ENCODE results near the gene PELI1. TPM values are rescaled to one million over a fixed set of nuclear protein-coding genes. Genes with fewer than 3 reads are reported as not detected.

The PELI1 gene
- polyA plus RNA-seq, 1 donor from 2014 or later: 34.9 TPM

DNA sequence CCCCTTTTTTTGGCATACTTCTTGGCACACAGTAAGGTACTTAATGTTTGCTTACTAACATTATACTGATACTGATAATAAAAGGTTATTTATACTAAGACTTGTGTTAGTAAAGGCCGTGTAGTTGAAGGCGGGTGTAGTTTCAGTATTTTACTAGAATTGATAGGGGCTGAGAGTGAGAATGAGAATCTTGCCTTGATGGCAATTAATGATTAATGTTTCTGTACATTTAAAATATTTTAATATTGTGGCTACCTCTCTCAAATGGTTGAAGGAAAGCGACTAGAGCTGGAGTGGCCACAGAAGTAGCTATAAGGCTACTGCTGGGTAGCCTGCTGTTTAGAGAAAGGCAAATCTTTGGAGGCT, 29.3 kb downstream of the PELI1 start:
- Histone ChIP-seq H3K9me3 (ENCODE audit: low read length) (no peaks in the 10 kb centered on the region), H3K4me3 (ENCODE audit: low read length) (no peak overlapping the region), H3K9ac (ENCODE audit: low read length) (no peak overlapping the region), H3K27ac (ENCODE audit: low read length) (no peak overlapping the region), H2AFZ (ENCODE audit: low read depth, low read length) (no peak overlapping the region), H3K9me2 (ENCODE audit: insufficient read depth, low read length) (no peaks in the 10 kb centered on the region), H3K36me3 (ENCODE audit: insufficient read depth, low read length) (no peaks in the 10 kb centered on the region), H3K4me2 (ENCODE audit: low read length) (no peak overlapping the region), H3K27me3 (ENCODE audit: insufficient read depth, low read depth, low read length) (no peaks in the 10 kb centered on the region), H3K79me2 (replicated peaks; ENCODE audit: insufficient read depth, low read length) (peaks cover 57% of the 10 kb centered on the region), H3F3A (ENCODE audit: insufficient read depth, low read length, poor library complexity, severe bottlenecking) (no peaks in the 10 kb centered on the region), H4K20me1 (ENCODE audit: insufficient read depth) (no peaks in the 10 kb centered on the region)
- no peak for TF ChIP-seq RAD21 (conservative IDR thresholded peaks at IDR 0.05)
- TF ChIP-seq, protein P1, sequence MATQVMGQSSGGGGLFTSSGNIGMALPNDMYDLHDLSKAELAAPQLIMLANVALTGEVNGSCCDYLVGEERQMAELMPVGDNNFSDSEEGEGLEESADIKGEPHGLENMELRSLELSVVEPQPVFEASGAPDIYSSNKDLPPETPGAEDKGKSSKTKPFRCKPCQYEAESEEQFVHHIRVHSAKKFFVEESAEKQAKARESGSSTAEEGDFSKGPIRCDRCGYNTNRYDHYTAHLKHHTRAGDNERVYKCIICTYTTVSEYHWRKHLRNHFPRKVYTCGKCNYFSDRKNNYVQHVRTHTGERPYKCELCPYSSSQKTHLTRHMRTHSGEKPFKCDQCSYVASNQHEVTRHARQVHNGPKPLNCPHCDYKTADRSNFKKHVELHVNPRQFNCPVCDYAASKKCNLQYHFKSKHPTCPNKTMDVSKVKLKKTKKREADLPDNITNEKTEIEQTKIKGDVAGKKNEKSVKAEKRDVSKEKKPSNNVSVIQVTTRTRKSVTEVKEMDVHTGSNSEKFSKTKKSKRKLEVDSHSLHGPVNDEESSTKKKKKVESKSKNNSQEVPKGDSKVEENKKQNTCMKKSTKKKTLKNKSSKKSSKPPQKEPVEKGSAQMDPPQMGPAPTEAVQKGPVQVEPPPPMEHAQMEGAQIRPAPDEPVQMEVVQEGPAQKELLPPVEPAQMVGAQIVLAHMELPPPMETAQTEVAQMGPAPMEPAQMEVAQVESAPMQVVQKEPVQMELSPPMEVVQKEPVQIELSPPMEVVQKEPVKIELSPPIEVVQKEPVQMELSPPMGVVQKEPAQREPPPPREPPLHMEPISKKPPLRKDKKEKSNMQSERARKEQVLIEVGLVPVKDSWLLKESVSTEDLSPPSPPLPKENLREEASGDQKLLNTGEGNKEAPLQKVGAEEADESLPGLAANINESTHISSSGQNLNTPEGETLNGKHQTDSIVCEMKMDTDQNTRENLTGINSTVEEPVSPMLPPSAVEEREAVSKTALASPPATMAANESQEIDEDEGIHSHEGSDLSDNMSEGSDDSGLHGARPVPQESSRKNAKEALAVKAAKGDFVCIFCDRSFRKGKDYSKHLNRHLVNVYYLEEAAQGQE (IDR thresholded peaks at IDR 0.05; ENCODE audit: borderline replicate concordance): no peak
- TF ChIP-seq TAF1 (IDR thresholded peaks at IDR 0.05; ENCODE audit: low read depth): no peak

DNA sequence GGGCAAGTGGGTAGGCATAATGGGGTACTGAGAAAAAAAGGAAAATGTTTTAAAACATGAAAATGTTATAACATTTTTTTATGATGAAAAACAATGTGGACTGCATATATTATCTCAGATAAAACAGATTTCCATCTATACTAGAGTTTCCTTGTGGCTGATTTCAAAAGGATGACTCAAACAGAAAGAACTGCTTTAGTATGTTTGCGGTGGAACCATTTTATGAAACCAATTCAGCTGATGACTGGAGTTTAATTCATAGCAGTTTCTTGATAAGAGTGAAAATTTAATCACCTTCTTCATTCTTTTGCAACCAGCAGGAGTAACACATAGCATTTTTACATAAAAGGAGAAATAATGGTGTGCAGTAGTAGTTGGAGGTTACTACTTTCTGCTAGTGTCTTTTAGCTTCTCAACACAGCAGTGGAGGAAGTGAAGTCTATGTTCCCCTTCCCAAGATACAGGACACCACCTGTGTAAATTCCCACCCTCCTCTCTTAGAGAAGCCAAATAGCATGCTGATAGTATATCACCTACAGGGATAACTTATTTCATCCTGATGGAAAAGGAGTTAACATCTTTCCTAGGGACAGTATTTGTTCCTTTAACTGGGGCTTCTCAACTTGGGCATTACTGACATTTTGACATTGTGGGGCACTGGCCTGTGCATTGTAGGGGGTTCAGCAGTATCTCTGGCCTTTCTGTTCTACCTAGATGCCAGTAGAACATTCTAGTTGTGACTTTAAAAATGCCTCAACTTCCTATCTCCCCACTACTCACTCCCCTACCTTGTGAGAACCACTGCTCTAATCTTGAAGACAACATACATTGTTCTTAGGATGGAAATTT, 29.9 kb downstream of the PELI1 start:
- Histone ChIP-seq H3K9me2 (ENCODE audit: insufficient read depth, low read length) (no peaks in the 10 kb centered on the region), H2AFZ (ENCODE audit: low read depth, low read length) (no peak overlapping the region), H3K4me3 (ENCODE audit: low read length) (no peak overlapping the region), H3K36me3 (ENCODE audit: insufficient read depth, low read length) (no peaks in the 10 kb centered on the region), H4K20me1 (ENCODE audit: insufficient read depth) (no peaks in the 10 kb centered on the region), H3K9ac (ENCODE audit: low read length) (no peak overlapping the region), H3F3A (ENCODE audit: insufficient read depth, low read length, poor library complexity, severe bottlenecking) (no peaks in the 10 kb centered on the region), H3K4me2 (ENCODE audit: low read length) (no peak overlapping the region), H3K9me3 (ENCODE audit: low read length) (no peaks in the 10 kb centered on the region), H3K27me3 (ENCODE audit: insufficient read depth, low read depth, low read length) (no peaks in the 10 kb centered on the region), H3K27ac (ENCODE audit: low read length) (no peak overlapping the region), H3K79me2 (replicated peaks; ENCODE audit: insufficient read depth, low read length) (peaks cover 61% of the 10 kb centered on the region)
- no peak for TF ChIP-seq EP300 (conservative IDR thresholded peaks at IDR 0.05; ENCODE audit: poor library complexity, severe bottlenecking)
- no peak for TF ChIP-seq RAD21 (conservative IDR thresholded peaks at IDR 0.05)
- no peak for TF ChIP-seq POLR2AphosphoS5 (IDR thresholded peaks at IDR 0.05)
- TF ChIP-seq EZH2 (IDR thresholded peaks at IDR 0.05; ENCODE audit: borderline replicate concordance, insufficient read depth, low read length, poor library complexity, severe bottlenecking): no peak
- TF ChIP-seq, protein P2, sequence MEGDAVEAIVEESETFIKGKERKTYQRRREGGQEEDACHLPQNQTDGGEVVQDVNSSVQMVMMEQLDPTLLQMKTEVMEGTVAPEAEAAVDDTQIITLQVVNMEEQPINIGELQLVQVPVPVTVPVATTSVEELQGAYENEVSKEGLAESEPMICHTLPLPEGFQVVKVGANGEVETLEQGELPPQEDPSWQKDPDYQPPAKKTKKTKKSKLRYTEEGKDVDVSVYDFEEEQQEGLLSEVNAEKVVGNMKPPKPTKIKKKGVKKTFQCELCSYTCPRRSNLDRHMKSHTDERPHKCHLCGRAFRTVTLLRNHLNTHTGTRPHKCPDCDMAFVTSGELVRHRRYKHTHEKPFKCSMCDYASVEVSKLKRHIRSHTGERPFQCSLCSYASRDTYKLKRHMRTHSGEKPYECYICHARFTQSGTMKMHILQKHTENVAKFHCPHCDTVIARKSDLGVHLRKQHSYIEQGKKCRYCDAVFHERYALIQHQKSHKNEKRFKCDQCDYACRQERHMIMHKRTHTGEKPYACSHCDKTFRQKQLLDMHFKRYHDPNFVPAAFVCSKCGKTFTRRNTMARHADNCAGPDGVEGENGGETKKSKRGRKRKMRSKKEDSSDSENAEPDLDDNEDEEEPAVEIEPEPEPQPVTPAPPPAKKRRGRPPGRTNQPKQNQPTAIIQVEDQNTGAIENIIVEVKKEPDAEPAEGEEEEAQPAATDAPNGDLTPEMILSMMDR (IDR thresholded peaks at IDR 0.05; ENCODE audit: poor library complexity, severe bottlenecking): no peak
- TF ChIP-seq MXI1 (conservative IDR thresholded peaks at IDR 0.05; ENCODE audit: poor library complexity, severe bottlenecking): no peak
- TF ChIP-seq, protein P1 (IDR thresholded peaks at IDR 0.05; ENCODE audit: borderline replicate concordance): no peak
- no peak for TF ChIP-seq TAF1 (IDR thresholded peaks at IDR 0.05; ENCODE audit: low read depth)

Data from neural cell (in vitro differentiated cells).